RWPE1 (cell line): ENCODE results near the gene ZNF710.

Source experiments
- CTCF ChIA-PET: fragments of 350-600 bp; sonication (Branson Sonifier 250); formaldehyde crosslinking; extraction: SDS; loops from one replicate; lab custom pipeline; 2021; lab: Yijun Ruan, JAX
- POLR2A ChIA-PET: fragments of 400-600 bp; formaldehyde crosslinking; extraction: SDS; loops from one replicate; lab custom pipeline; 2020; ENCODE audit warnings: antibody characterized with exemption; ENCODE audit not compliant: low non-redundant PET; lab: Yijun Ruan, JAX
- DNase-seq: peaks from one replicate; pipeline ENCODE4 v3.0.0; 2012; ENCODE audit warnings: low spot score
- H3K27ac ChIP-seq: fragments of 450-650 bp; 2 replicates; pipeline ENCODE4 v1.5.1; 2017
- CTCF ChIP-seq: fragments of 450-650 bp; conservative IDR thresholded peaks from 2 replicates; pipeline ENCODE4 v1.5.1; 2017; ENCODE audit warnings: low read depth, mild to moderate bottlenecking

ZNF710 gene

GRCh38 chr15:90062973-90063769 lies 62.0 kb downstream of the ZNF710 start:
- peak overlapping the region; percentile 36 for H3K27ac ChIP-seq
- ChIA-PET CTCF (interaction anchor here (1.1 kb wide), 1 partner anchor 8 kb away, joined by 4 read pairs; no protein-coding TSS in a partner anchor), POLR2A (interaction anchor here (0.6 kb wide), 1 partner anchor 24 kb away, joined by 13 read pairs; no protein-coding TSS in a partner anchor)
- TF ChIP-seq CTCF = no peak
- no peak for DNase-seq

DNA sequence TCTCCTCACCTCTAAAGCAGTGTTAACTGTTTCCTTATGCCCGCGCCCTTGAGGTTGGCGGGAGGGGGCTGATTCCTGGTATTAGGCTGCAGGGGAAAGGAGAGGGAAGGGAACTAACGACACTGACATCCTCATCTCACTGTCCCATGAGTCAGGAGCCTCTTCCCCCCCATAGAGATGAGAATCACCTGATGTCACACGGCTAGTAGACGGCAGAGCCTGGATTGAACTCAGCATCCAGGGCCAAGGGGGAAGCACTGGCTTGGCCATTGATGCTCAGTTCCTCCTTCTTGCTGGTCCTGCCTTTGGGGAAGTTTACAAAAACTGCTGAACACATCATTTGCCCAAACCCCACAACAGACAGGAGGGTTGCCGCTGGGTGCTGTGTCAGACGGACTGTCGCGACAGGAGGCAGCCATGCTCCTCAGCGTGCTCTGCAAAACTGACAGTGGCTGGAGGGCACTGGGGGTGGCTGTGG lies 62.7 kb downstream of the ZNF710 start:
- no peak for TF ChIP-seq CTCF
- POLR2A ChIA-PET = no interaction called here
- CTCF ChIA-PET = interaction anchor here (1.1 kb wide), 1 partner anchor 7 kb away, joined by 4 read pairs; no protein-coding TSS in a partner anchor
- H3K27ac ChIP-seq = peak overlapping the region; percentile 36; the same call in 1 of the 2 replicates
- DNase-seq = no peak

GRCh38 chr15:90064911-90065681 lies 64.0 kb downstream of the ZNF710 start:
- H3K27ac ChIP-seq = 0 out of 2 replicates have a peak overlapping the region, but pooled peaks have one; percentile 1
- POLR2A ChIA-PET = interaction anchor here (0.5 kb wide), 1 partner anchor 144 kb away, joined by 6 read pairs; no protein-coding TSS in a partner anchor
- TF ChIP-seq CTCF = no peak
- DNase-seq = no peak
- CTCF ChIA-PET = no interaction called here

- TF ChIP-seq CTCF = no peak
Observed at GRCh38 chr15:90065682-90066049, 64.5 kb downstream of the ZNF710 start.

GRCh38 chr15:90067181-90067952 lies 66.2 kb downstream of the ZNF710 start:
- peak overlapping the region; percentile 9; the same call in 1 of the 2 replicates for H3K27ac ChIP-seq
- TF ChIP-seq CTCF = no peak
- DNase-seq = no peak
- ChIA-PET POLR2A (no interaction called here), CTCF (interaction anchor here (0.6 kb wide), 1 partner anchor 115 kb away, joined by 3 read pairs; no protein-coding TSS in a partner anchor)

More at GRCh38 chr15:90065682-90066049, 64.5 kb downstream of the ZNF710 start:
- 0 out of 2 replicates have a peak overlapping the region, but pooled peaks have one; percentile 1 for H3K27ac ChIP-seq
- POLR2A ChIA-PET = no interaction called here
- DNase-seq = no peak
- CTCF ChIA-PET = no interaction called here
